Activated CD8-positive, alpha-beta T cell treated with anti-CD3 and anti-CD28 coated beads for 36 hours (primary cell): ENCODE results near the gene AP1S1. TPM values are rescaled to one million over a fixed set of nuclear protein-coding genes. Genes with fewer than 3 reads are reported as not detected.

Experiments
- ATAC-seq: fragments of 200-7000 bp; cut with Tn5 transposase; one replicate; pipeline ENCODE4 v1.10.0; 2021; ENCODE audit warnings: mild to moderate bottlenecking, moderate library complexity
- CTCF ChIA-PET: fragments of 350-600 bp; sonication (Branson Sonifier 250); formaldehyde crosslinking; loops from one replicate; lab custom pipeline; 2021; ENCODE audit warnings: antibody characterized with exemption; lab: Charles Lee
- POLR2A ChIA-PET: fragments of 350-600 bp; sonication (Branson Sonifier 250); formaldehyde crosslinking; loops from one replicate; lab custom pipeline; 2021; ENCODE audit warnings: antibody characterized with exemption; lab: Charles Lee
- DNase-seq: peaks from one replicate; pipeline ENCODE4 v3.0.0-alpha.2; 2020
- H3K27ac Mint-ChIP-seq: one replicate; pipeline ENCODE4 v1.8.0; 2021; ENCODE audit warnings: mild to moderate bottlenecking, mixed read lengths
- H3K27me3 Mint-ChIP-seq: one replicate; pipeline ENCODE4 v1.8.0; 2021; ENCODE audit warnings: mixed read lengths
- H3K36me3 Mint-ChIP-seq: one replicate; pipeline ENCODE4 v1.8.0; 2021; ENCODE audit warnings: low read depth, mixed read lengths
- H3K4me1 Mint-ChIP-seq: one replicate; pipeline ENCODE4 v1.8.0; 2021; ENCODE audit warnings: low read depth, mixed read lengths
- H3K4me3 Mint-ChIP-seq: one replicate; pipeline ENCODE4 v1.8.0; 2021; ENCODE audit warnings: mild to moderate bottlenecking, moderate library complexity, mixed read lengths
- H3K9me3 Mint-ChIP-seq: one replicate; pipeline ENCODE4 v1.8.0; 2021; ENCODE audit warnings: mixed read lengths
- intact Hi-C: fragments of 100-400 bp; cut with micrococcal nuclease; formaldehyde crosslinking; loops from one replicate; pipeline ENCODE4 v1.10.0; 2022
- total RNA-seq, 2 experiments: library from RNA; stranded (reverse); gene quantifications; one replicate each; pipeline ENCODE4 v1.2.3, GENCODE V29; 2021
- TF ChIP-seq, protein P1 (sequence below): fragments of 200-600 bp; IDR thresholded peaks from one replicate; pipeline ENCODE4 v1.8.0; 2022; ENCODE audit warnings: antibody characterized with exemption, mild to moderate bottlenecking

The AP1S1 gene
- total RNA-seq, 2 experiments from 2014 or later, result 35.6 to 39.5 TPM

DNA sequence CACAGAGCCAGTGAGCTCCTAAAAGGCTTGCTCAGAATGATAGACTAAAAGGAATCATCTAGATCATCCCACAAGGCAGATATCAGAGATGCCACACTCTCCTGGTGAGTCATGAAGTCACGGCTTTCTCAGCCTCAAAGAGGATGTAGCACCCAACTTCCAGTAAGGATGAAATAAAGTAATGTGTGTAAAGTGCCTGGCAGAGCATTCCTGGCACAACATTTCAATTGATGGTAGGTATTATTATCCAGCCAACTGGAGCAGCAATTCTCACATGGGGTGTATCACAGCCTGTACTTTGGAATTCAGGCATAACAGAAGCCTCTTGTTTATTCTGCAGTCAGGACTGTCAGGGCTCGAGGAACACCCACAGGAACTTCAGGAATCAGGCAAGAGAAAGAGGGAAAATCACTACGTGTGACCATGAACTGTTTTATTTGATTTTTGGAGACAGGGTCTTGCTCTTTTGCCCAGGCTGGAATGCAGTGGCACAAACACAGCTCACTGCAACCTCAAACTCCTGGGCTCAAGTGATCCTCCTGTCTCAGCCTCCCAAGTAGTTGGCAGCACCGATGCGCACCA is 31.1 kb downstream of the AP1S1 start:
- DNase-seq (no peak), ATAC-seq (no peak)
- no peaks in the 10 kb centered on the region for H3K36me3 Mint-ChIP-seq
- TF ChIP-seq, protein P1, sequence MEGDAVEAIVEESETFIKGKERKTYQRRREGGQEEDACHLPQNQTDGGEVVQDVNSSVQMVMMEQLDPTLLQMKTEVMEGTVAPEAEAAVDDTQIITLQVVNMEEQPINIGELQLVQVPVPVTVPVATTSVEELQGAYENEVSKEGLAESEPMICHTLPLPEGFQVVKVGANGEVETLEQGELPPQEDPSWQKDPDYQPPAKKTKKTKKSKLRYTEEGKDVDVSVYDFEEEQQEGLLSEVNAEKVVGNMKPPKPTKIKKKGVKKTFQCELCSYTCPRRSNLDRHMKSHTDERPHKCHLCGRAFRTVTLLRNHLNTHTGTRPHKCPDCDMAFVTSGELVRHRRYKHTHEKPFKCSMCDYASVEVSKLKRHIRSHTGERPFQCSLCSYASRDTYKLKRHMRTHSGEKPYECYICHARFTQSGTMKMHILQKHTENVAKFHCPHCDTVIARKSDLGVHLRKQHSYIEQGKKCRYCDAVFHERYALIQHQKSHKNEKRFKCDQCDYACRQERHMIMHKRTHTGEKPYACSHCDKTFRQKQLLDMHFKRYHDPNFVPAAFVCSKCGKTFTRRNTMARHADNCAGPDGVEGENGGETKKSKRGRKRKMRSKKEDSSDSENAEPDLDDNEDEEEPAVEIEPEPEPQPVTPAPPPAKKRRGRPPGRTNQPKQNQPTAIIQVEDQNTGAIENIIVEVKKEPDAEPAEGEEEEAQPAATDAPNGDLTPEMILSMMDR, result no peak
- H3K27me3 Mint-ChIP-seq, result peaks cover 22% of the 10 kb centered on the region
- no peaks in the 10 kb centered on the region for H3K9me3 Mint-ChIP-seq
- no peak overlapping the region for H3K27ac Mint-ChIP-seq
- CTCF ChIA-PET, result interaction anchor here (1.3 to 1.4 kb wide), 2 partner anchors 58 to 97 kb away, joined by 3 to 5 read pairs; no protein-coding TSS in a partner anchor
- intact Hi-C loops, result no loop called here
- H3K4me1 Mint-ChIP-seq, result peaks cover 3% of the 10 kb centered on the region
- H3K4me3 Mint-ChIP-seq, result no peak overlapping the region
- POLR2A ChIA-PET, result no interaction called here

DNA sequence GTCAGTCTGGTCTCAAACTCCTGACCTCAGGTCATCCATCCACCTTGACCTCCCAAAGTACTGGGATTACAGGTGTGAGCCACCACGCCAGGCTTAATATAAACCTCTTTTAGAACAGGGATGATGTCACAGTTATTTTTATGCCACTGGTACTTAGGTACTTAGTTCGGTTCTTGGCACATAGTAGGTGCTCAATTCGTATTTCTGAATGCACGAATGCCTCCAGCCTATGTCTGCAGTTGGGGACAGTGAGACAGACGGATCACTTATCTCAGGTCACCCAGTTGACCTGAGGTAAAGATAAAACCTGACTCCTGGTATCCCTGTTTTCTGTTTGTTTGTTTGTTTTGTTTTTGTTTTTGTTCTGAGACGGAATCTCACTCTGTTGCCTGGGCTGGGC is 31.9 kb downstream of the AP1S1 start:
- POLR2A ChIA-PET, result no interaction called here
- CTCF ChIA-PET, result interaction anchor here (3.0 kb wide), 1 partner anchor 42 kb away, joined by 23 read pairs; no protein-coding TSS in a partner anchor
- DNase-seq, result no peak
- Mint-ChIP-seq H3K27me3 (peaks cover 16% of the 10 kb centered on the region), H3K9me3 (no peaks in the 10 kb centered on the region), H3K4me1 (peaks cover 2% of the 10 kb centered on the region), H3K27ac (no peak overlapping the region), H3K4me3 (no peak overlapping the region), H3K36me3 (no peaks in the 10 kb centered on the region)
- TF ChIP-seq, protein P1, result no peak
- intact Hi-C loops, result no loop called here
- no peak for ATAC-seq

DNA sequence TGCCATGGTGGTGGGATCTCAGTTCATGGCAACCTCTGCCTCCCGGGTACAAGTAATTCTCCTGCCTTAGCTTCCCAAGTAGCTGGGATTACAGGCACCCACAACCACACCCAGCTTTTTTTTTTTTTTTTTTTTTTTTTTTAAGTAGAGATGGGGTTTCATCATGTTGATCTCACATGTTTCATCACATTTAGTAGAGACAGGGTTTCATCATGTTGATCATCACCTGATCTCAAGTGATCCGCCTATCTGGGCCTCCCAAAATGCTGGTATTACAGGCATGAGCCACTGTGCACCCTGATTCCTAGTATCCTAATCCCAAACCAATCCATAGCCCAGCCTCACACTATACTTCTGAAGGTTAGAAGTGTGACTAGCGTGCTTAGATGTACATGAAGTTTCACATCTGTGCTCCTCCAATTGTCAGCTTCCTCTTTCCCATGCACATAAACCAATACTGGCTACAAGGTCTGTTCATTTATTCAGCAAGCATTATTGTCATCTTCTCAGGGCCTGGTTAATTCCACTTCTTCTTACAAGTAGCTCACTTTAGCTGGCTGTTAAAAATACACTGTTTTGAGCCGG is 32.7 kb downstream of the AP1S1 start:
- no peaks in the 10 kb centered on the region for H3K9me3 Mint-ChIP-seq
- H3K27me3 Mint-ChIP-seq, result peaks cover 14% of the 10 kb centered on the region
- ATAC-seq (no peak), DNase-seq (no peak)
- TF ChIP-seq, protein P1, result no peak
- H3K27ac Mint-ChIP-seq, result no peak overlapping the region
- H3K36me3 Mint-ChIP-seq, result no peaks in the 10 kb centered on the region
- intact Hi-C loops, result no loop called here
- ChIA-PET POLR2A (interaction anchor here (0.7 kb wide), 1 partner anchor 1080 kb away, joined by 4 read pairs; no protein-coding TSS in a partner anchor), CTCF (interaction anchor here (1.0 to 3.0 kb wide), 2 partner anchors 43 to 44 kb away, joined by 3 to 23 read pairs; no protein-coding TSS in a partner anchor)
- H3K4me1 Mint-ChIP-seq, result peaks cover 2% of the 10 kb centered on the region
- H3K4me3 Mint-ChIP-seq, result no peak overlapping the region

DNA sequence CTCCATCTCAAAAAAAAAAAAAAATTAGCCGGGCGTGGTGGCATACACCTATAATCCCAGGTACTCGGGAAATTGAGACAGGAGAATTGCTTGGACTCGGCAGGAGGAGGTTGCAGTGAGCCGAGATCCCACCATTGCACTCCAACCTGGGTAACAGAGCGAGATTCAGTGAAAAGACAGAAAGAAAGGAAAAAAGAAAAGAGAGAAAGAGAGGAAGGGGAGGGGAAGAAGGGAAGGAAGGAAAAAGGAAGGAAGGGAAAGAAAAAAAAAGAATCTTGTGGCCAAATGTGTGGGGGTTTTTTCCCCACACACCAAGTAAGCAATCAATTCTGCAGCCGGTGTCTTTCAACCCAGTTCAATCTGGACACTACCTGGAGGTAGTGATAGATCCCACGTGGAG is 34.8 kb downstream of the AP1S1 start:
- CTCF ChIA-PET, result interaction anchor here (6.6 kb wide), 1 partner anchor 46 kb away, joined by 280 read pairs; no protein-coding TSS in a partner anchor

More for the DNA sequence above, 34.8 kb downstream of the AP1S1 start:
- Mint-ChIP-seq H3K36me3 (no peaks in the 10 kb centered on the region), H3K27ac (no peak overlapping the region), H3K9me3 (no peaks in the 10 kb centered on the region), H3K4me3 (no peak overlapping the region), H3K4me1 (no peaks in the 10 kb centered on the region), H3K27me3 (peaks cover 5% of the 10 kb centered on the region)
- TF ChIP-seq, protein P1, result no peak
- intact Hi-C loops, result no loop called here
- POLR2A ChIA-PET, result no interaction called here
- DNase-seq (no peak), ATAC-seq (no peak)
